Measurements from ENCODE around the gene RCBTB2.

Gene RCBTB2

GRCh38 chr13:48448285-48448958 lies 84.5 kb downstream of the RCBTB2 start:
- no peak for DNase-seq (ENCODE audit: low spot score)

- DNase-seq (ENCODE audit: low spot score), result no peak
These were observed 86.4 kb downstream of the RCBTB2 start for GRCh38 chr13:48446464-48446863.

GRCh38 chr13:48443442-48444208 lies 89.3 kb downstream of the RCBTB2 start:
- DNase-seq (ENCODE audit: low spot score), result no peak
